ENCODE data around the gene PDZD2. TPM values are rescaled to one million over a fixed set of nuclear protein-coding genes. Genes with fewer than 3 reads are reported as not detected.

Gene PDZD2
- total RNA-seq, 1 donor from 2014 or later, result 42.7 TPM

- Histone ChIP-seq H3K4me3 (no peak overlapping the region), H3K9me3 (no peaks in the 10 kb centered on the region), H3K27ac (no peak overlapping the region), H3K27me3 (no peaks in the 10 kb centered on the region), H3K36me3 (no peaks in the 10 kb centered on the region), H3K4me1 (peaks cover 18% of the 10 kb centered on the region)
- intact Hi-C loops (cut with DNase I), result no loop called here
- DNase-seq (ENCODE audit: extremely low spot score in 2 of 2), result no peak
- TF ChIP-seq POLR2AphosphoS5 (IDR thresholded peaks at IDR 0.05; ENCODE audit: insufficient read depth in 1 of 2, low read depth in 1 of 2), result no peak
- no peak for TF ChIP-seq POLR2A (IDR thresholded peaks at IDR 0.05)
- TF ChIP-seq, protein P1, sequence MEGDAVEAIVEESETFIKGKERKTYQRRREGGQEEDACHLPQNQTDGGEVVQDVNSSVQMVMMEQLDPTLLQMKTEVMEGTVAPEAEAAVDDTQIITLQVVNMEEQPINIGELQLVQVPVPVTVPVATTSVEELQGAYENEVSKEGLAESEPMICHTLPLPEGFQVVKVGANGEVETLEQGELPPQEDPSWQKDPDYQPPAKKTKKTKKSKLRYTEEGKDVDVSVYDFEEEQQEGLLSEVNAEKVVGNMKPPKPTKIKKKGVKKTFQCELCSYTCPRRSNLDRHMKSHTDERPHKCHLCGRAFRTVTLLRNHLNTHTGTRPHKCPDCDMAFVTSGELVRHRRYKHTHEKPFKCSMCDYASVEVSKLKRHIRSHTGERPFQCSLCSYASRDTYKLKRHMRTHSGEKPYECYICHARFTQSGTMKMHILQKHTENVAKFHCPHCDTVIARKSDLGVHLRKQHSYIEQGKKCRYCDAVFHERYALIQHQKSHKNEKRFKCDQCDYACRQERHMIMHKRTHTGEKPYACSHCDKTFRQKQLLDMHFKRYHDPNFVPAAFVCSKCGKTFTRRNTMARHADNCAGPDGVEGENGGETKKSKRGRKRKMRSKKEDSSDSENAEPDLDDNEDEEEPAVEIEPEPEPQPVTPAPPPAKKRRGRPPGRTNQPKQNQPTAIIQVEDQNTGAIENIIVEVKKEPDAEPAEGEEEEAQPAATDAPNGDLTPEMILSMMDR (IDR thresholded peaks at IDR 0.05), result no peak
Measured at GRCh38 chr5:31637851-31638250, 1.1 kb upstream of the PDZD2 start.

GRCh38 chr5:31638345-31638744 lies 586 bp upstream of the PDZD2 start:
- DNase-seq (ENCODE audit: extremely low spot score in 2 of 2), result no peak
- Histone ChIP-seq H3K4me3 (peak overlapping the region; percentile 54 to 67), H3K27ac (no peak overlapping the region)

GRCh38 chr5:31639481-31640411 lies 815 bp downstream of the PDZD2 start:
- TF ChIP-seq POLR2AphosphoS5 (IDR thresholded peaks at IDR 0.05; ENCODE audit: insufficient read depth in 1 of 2, low read depth in 1 of 2) (no peak), POLR2A (IDR thresholded peaks at IDR 0.05) (no peak)
- TF ChIP-seq, protein P1 (IDR thresholded peaks at IDR 0.05), result no peak
- no peak for DNase-seq (ENCODE audit: extremely low spot score in 2 of 2)
- no peaks in the 10 kb centered on the region for H3K36me3 ChIP-seq
- H3K4me3 ChIP-seq, result peak overlapping the region; percentile 54 to 67
- H3K27ac ChIP-seq, result no peak overlapping the region
- no peaks in the 10 kb centered on the region for H3K27me3 ChIP-seq
- no peaks in the 10 kb centered on the region for H3K9me3 ChIP-seq
- H3K4me1 ChIP-seq, result peaks cover 18% of the 10 kb centered on the region
- intact Hi-C loops (cut with DNase I), result no loop called here

More at GRCh38 chr5:31638345-31638744, 586 bp upstream of the PDZD2 start:
- Histone ChIP-seq H3K27me3 (no peaks in the 10 kb centered on the region), H3K4me1 (peaks cover 18% of the 10 kb centered on the region), H3K9me3 (no peaks in the 10 kb centered on the region), H3K36me3 (no peaks in the 10 kb centered on the region)
- intact Hi-C loops (cut with DNase I), result no loop called here
- TF ChIP-seq, protein P1 (IDR thresholded peaks at IDR 0.05), result no peak
- TF ChIP-seq POLR2A (IDR thresholded peaks at IDR 0.05) (no peak), POLR2AphosphoS5 (IDR thresholded peaks at IDR 0.05; ENCODE audit: insufficient read depth in 1 of 2, low read depth in 1 of 2) (no peak)

DNA sequence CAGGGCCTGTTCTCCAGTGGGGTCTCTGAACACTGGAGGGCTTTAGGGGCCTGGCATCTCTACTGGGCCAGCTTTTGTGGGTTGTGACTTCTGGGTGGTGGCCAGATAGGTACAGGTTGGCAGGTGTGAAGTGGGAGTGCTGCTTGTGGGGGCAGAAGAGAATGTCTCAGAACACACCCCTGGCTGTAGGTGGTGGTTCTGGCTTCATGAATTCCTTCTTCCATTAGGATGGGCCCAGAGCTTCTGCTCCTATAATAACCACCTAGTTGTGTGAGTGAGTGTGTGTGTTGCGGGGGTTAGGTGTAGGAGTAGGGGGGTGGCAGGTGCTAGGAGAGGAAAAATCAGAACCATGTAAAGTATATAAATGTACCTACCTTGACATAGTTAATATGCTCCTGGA lies 1.6 kb downstream of the PDZD2 start:
- DNase-seq (ENCODE audit: extremely low spot score in 2 of 2), result no peak
- no peaks in the 10 kb centered on the region for H3K9me3 ChIP-seq
- H3K4me3 ChIP-seq, result no peak overlapping the region
- H3K4me1 ChIP-seq, result peaks cover 18% of the 10 kb centered on the region
- no peaks in the 10 kb centered on the region for H3K27me3 ChIP-seq
- no peaks in the 10 kb centered on the region for H3K36me3 ChIP-seq
- TF ChIP-seq, protein P1 (IDR thresholded peaks at IDR 0.05), result no peak
- TF ChIP-seq POLR2A (IDR thresholded peaks at IDR 0.05) (no peak), POLR2AphosphoS5 (IDR thresholded peaks at IDR 0.05; ENCODE audit: insufficient read depth in 1 of 2, low read depth in 1 of 2) (no peak)
- no peak overlapping the region for H3K27ac ChIP-seq
- intact Hi-C loops (cut with DNase I), result no loop called here

- TF ChIP-seq POLR2AphosphoS5 (IDR thresholded peaks at IDR 0.05; ENCODE audit: insufficient read depth in 1 of 2, low read depth in 1 of 2), result no peak
- TF ChIP-seq, protein P1 (IDR thresholded peaks at IDR 0.05), result no peak
- TF ChIP-seq POLR2A (IDR thresholded peaks at IDR 0.05), result no peak
- Histone ChIP-seq H3K27me3 (no peaks in the 10 kb centered on the region), H3K9me3 (no peaks in the 10 kb centered on the region), H3K4me3 (no peak overlapping the region), H3K27ac (no peak overlapping the region), H3K36me3 (no peaks in the 10 kb centered on the region), H3K4me1 (peaks cover 18% of the 10 kb centered on the region)
- no peak for DNase-seq (ENCODE audit: extremely low spot score in 2 of 2)
- intact Hi-C loops (cut with DNase I), result no loop called here
Measured at GRCh38 chr5:31641059-31641458, 2.1 kb downstream of the PDZD2 start.

Data from vagina (tissue), 2 donors.